ENCODE data around the gene ZDHHC24. TPM values are rescaled to one million over a fixed set of nuclear protein-coding genes. Genes with fewer than 3 reads are reported as not detected.

ZDHHC24 gene
- total and polyA plus RNA-seq, 2 donors (not counting 1 experiment from before 2014, with no cell fraction given): 6.0 to 11.6 TPM

- DNase-seq (ENCODE audit: low read depth in 2 of 2): no peak
- no peaks in the 10 kb centered on the region for H3K36me3 ChIP-seq (ENCODE audit: control insufficient read depth, insufficient read depth, low read length)
Observed at GRCh38 chr11:66505276-66505816, 40.5 kb downstream of the ZDHHC24 start.

GRCh38 chr11:66498506-66498905 lies 47.3 kb downstream of the ZDHHC24 start:
- Histone ChIP-seq H3K4me2 (ENCODE audit: extremely low read depth, insufficient read depth, low read length) (no peak overlapping the region), H3K9ac (ENCODE audit: insufficient read depth, low read length) (no peak overlapping the region), H4K20me1 (ENCODE audit: control insufficient read depth, extremely low read depth, insufficient read depth, low read length) (no peaks in the 10 kb centered on the region), H3K4me1 (ENCODE audit: control insufficient read depth, extremely low read depth, insufficient read depth, low read length) (no peaks in the 10 kb centered on the region), H3K27me3 (ENCODE audit: control insufficient read depth, insufficient read depth, low read length) (no peaks in the 10 kb centered on the region), H3K36me3 (ENCODE audit: control insufficient read depth, insufficient read depth, low read length) (peaks cover 5% of the 10 kb centered on the region), H3K9me3 (ENCODE audit: control insufficient read depth, insufficient read depth, low read depth, low read length) (no peaks in the 10 kb centered on the region), H3K4me3 (replicated peaks in 1 of 4; ENCODE audit: control extremely low read depth in 1 of 4, insufficient read depth in 1 of 4, low read depth in 3 of 4, low read length in 4 of 4) (no peak overlapping the region), H2AFZ (ENCODE audit: low read length) (no peak overlapping the region), H3K79me2 (ENCODE audit: control insufficient read depth, insufficient read depth, low read length) (no peaks in the 10 kb centered on the region), H3K27ac (ENCODE audit: insufficient read depth, low read length) (no peak overlapping the region)
- TF ChIP-seq EZH2 (IDR thresholded peaks at IDR 0.05; ENCODE audit: low read length, missing control alignments) (no peak), CTCF (conservative IDR thresholded peaks at IDR 0.05 in 1 of 2, IDR thresholded peaks at IDR 0.05 in 1 of 2; ENCODE audit: low read depth in 1 of 2, low read length in 2 of 2) (no peak)
- no peak for DNase-seq (ENCODE audit: low read depth in 2 of 2)

More at GRCh38 chr11:66505276-66505816, 40.5 kb downstream of the ZDHHC24 start:
- Histone ChIP-seq H4K20me1 (ENCODE audit: control insufficient read depth, extremely low read depth, insufficient read depth, low read length) (no peaks in the 10 kb centered on the region), H3K27ac (ENCODE audit: insufficient read depth, low read length) (no peak overlapping the region), H3K4me1 (ENCODE audit: control insufficient read depth, extremely low read depth, insufficient read depth, low read length) (no peaks in the 10 kb centered on the region), H3K27me3 (ENCODE audit: control insufficient read depth, insufficient read depth, low read length) (no peaks in the 10 kb centered on the region), H3K9ac (ENCODE audit: insufficient read depth, low read length) (no peak overlapping the region), H3K4me2 (ENCODE audit: extremely low read depth, insufficient read depth, low read length) (no peak overlapping the region), H3K9me3 (ENCODE audit: control insufficient read depth, insufficient read depth, low read depth, low read length) (no peaks in the 10 kb centered on the region), H3K4me3 (replicated peaks in 1 of 4; ENCODE audit: control extremely low read depth in 1 of 4, insufficient read depth in 1 of 4, low read depth in 3 of 4, low read length in 4 of 4) (no peak overlapping the region), H2AFZ (ENCODE audit: low read length) (no peak overlapping the region), H3K79me2 (ENCODE audit: control insufficient read depth, insufficient read depth, low read length) (no peaks in the 10 kb centered on the region)
- TF ChIP-seq CTCF (conservative IDR thresholded peaks at IDR 0.05 in 1 of 2, IDR thresholded peaks at IDR 0.05 in 1 of 2; ENCODE audit: low read depth in 1 of 2, low read length in 2 of 2) (no peak), EZH2 (IDR thresholded peaks at IDR 0.05; ENCODE audit: low read length, missing control alignments) (no peak)

- no peaks in the 10 kb centered on the region for H4K20me1 ChIP-seq (ENCODE audit: control insufficient read depth, extremely low read depth, insufficient read depth, low read length)
- H3K27ac ChIP-seq (ENCODE audit: insufficient read depth, low read length): no peak overlapping the region
- H3K4me3 ChIP-seq (replicated peaks in 1 of 4; ENCODE audit: control extremely low read depth in 1 of 4, insufficient read depth in 1 of 4, low read depth in 3 of 4, low read length in 4 of 4): no peak overlapping the region
- no peak overlapping the region for H2AFZ ChIP-seq (ENCODE audit: low read length)
- TF ChIP-seq EZH2 (IDR thresholded peaks at IDR 0.05; ENCODE audit: low read length, missing control alignments) (no peak), CTCF (conservative IDR thresholded peaks at IDR 0.05 in 1 of 2, IDR thresholded peaks at IDR 0.05 in 1 of 2; ENCODE audit: low read depth in 1 of 2, low read length in 2 of 2) (no peak)
- no peak overlapping the region for H3K9ac ChIP-seq (ENCODE audit: insufficient read depth, low read length)
- no peak overlapping the region for H3K4me2 ChIP-seq (ENCODE audit: extremely low read depth, insufficient read depth, low read length)
- no peak for DNase-seq (ENCODE audit: low read depth in 2 of 2)
- no peaks in the 10 kb centered on the region for H3K9me3 ChIP-seq (ENCODE audit: control insufficient read depth, insufficient read depth, low read depth, low read length)
- peaks cover 7% of the 10 kb centered on the region for H3K36me3 ChIP-seq (ENCODE audit: control insufficient read depth, insufficient read depth, low read length)
- H3K27me3 ChIP-seq (ENCODE audit: control insufficient read depth, insufficient read depth, low read length): no peaks in the 10 kb centered on the region
- no peaks in the 10 kb centered on the region for H3K79me2 ChIP-seq (ENCODE audit: control insufficient read depth, insufficient read depth, low read length)
- no peaks in the 10 kb centered on the region for H3K4me1 ChIP-seq (ENCODE audit: control insufficient read depth, extremely low read depth, insufficient read depth, low read length)
Observed at GRCh38 chr11:66497206-66497605, 48.6 kb downstream of the ZDHHC24 start.

All from fibroblast of lung (primary cell).